Uterus (tissue), 2 donors: ENCODE results near the gene EFNA1.

Experiments used
- POLR2A ChIP-seq, 2 donors: fragments of 450-650 bp; IDR thresholded peaks; one replicate each; pipeline ENCODE4 v1.6.1; 2016; ENCODE audit warnings: antibody characterized with exemption in 2 of 2, mild to moderate bottlenecking in 1 of 2, moderate library complexity in 1 of 2
- TF ChIP-seq, protein P1 (sequence below), 4 experiments: fragments of 200-600 bp in 2 of 4; fragments of 450-650 bp in 2 of 4; sonication (generic) in 2 of 4; IDR thresholded peaks; one replicate each; pipeline ENCODE4 v1.5.1; 2016 to 2019; ENCODE audit warnings: antibody characterized with exemption in 4 of 4, mild to moderate bottlenecking in 2 of 4, moderate library complexity in 1 of 4

DNA sequence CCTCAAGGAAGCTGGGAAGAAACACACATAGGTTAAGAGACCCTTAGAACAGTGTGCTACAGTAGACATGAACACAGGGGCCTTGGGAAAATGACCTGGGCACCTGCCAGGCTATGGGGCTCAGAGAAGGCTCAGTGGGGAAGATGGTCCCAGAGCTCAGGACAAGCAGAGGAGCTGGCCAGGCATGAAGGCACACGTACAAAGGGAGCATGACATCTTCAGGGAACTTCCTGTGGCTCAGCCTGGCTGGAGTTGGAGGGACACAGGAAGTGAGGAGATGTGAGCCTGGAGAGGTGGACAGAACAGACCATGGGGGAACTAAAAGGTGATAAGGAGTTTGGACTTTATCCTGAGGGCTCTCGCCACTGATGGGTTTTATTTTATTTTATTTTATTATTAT is 4.2 kb downstream of the EFNA1 start:
- TF ChIP-seq POLR2A (IDR thresholded peaks at IDR 0.05): no peak
- TF ChIP-seq, protein P1, sequence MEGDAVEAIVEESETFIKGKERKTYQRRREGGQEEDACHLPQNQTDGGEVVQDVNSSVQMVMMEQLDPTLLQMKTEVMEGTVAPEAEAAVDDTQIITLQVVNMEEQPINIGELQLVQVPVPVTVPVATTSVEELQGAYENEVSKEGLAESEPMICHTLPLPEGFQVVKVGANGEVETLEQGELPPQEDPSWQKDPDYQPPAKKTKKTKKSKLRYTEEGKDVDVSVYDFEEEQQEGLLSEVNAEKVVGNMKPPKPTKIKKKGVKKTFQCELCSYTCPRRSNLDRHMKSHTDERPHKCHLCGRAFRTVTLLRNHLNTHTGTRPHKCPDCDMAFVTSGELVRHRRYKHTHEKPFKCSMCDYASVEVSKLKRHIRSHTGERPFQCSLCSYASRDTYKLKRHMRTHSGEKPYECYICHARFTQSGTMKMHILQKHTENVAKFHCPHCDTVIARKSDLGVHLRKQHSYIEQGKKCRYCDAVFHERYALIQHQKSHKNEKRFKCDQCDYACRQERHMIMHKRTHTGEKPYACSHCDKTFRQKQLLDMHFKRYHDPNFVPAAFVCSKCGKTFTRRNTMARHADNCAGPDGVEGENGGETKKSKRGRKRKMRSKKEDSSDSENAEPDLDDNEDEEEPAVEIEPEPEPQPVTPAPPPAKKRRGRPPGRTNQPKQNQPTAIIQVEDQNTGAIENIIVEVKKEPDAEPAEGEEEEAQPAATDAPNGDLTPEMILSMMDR (IDR thresholded peaks at IDR 0.05): no peak
